ENCODE results near the gene IL4R. TPM values are rescaled to one million over a fixed set of nuclear protein-coding genes. Genes with fewer than 3 reads are reported as not detected.

Gene IL4R
- total and polyA plus RNA-seq, 10 of the 15 experiments (the other 5 are each of a cell fraction or from before 2014, with no cell fraction given) = 2.6 to 70.4 (median 36.6) TPM

DNA sequence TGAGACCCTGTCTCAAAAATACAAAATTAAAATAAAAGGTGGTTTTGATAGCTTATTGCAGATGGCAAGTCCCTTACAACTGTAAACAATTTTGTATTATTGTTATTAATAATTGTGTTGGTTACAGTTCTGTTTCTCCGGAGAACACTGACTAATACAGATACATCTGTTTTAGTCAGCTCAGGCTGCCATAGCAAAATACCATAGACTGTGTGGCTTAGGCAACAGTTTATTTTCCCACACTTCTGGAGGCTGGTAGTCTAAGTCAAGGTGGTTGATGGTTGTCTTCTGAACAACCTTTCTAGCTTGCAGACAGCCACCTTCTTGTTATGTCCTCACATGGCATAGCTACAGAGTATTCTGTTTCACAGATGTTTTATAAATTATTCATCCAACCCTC lies 74.0 kb downstream of the IL4R start (continued):
- TF ChIP-seq ZZZ3 (IDR thresholded peaks at IDR 0.05; ENCODE audit: control insufficient read depth, insufficient read length, low read depth) (no peak), TCF3 (IDR thresholded peaks at IDR 0.05; ENCODE audit: borderline replicate concordance, insufficient read depth, low read depth, low read length) (peak; percentile 38; the same call in 1 of the 2 replicates), BCL11A (IDR thresholded peaks at IDR 0.05; ENCODE audit: low read depth, low read length) (peak; percentile 84), GABPA (IDR thresholded peaks at IDR 0.05; ENCODE audit: low read depth) (peak; percentile 39; the same call in 1 of the 2 replicates), ZBED1 (IDR thresholded peaks at IDR 0.05; ENCODE audit: borderline replicate concordance) (peak; percentile 83; the same call in 1 of the 2 replicates), MEF2B (IDR thresholded peaks at IDR 0.05; ENCODE audit: partially characterized antibody, poor library complexity, severe bottlenecking) (no peak), SMARCA5 (IDR thresholded peaks at IDR 0.05) (no peak), SPI1 (IDR thresholded peaks at IDR 0.05; ENCODE audit: borderline replicate concordance, insufficient read depth, low read depth, low read length) (0 out of 2 replicates have a peak, but pooled peaks have one; percentile 26), RUNX3 (IDR thresholded peaks at IDR 0.05; ENCODE audit: low read length) (peak; percentile 95), SREBF1 (IDR thresholded peaks at IDR 0.05; ENCODE audit: low read length) (no peak), WRNIP1 (IDR thresholded peaks at IDR 0.05; ENCODE audit: borderline replicate concordance, low read depth, low read length) (no peak), PML (IDR thresholded peaks at IDR 0.05; ENCODE audit: low read length) (peak; percentile 34; the same call in 1 of the 2 replicates)

GRCh38 chr16:27389272-27389961 lies 75.6 kb downstream of the IL4R start:
- H3K27me3 ChIP-seq (replicated peaks in 1 of 2; ENCODE audit: control insufficient read depth in 2 of 2, insufficient read depth in 2 of 2, low read length in 1 of 2) = no peaks in the 10 kb centered on the region
- RAD21 ChIA-PET (ENCODE audit: unreplicated experiment) = interaction anchor here (1.0 to 4.0 kb wide), 8 partner anchors 9 to 18 kb away, joined by 3 to 25 read pairs (median 12); partner anchors contain the start of gene IL21R
- FAIRE-seq (peak; percentile 85), DNase-seq (ENCODE audit: low read depth, low spot score) (peak; percentile 84), ATAC-seq (peak; percentile 80)
- no TSS peak for BruUV-seq (replicated peaks)
- no peak overlapping the region for H2AFZ ChIP-seq (ENCODE audit: control insufficient read depth, low read depth, low read length)
- H3K36me3 ChIP-seq (ENCODE audit: control insufficient read depth in 2 of 2, insufficient read depth in 2 of 2, low read length in 1 of 2) = no peaks in the 10 kb centered on the region
- CTCF ChIA-PET = interaction anchor here (1.3 to 2.2 kb wide), 4 partner anchors 12 to 22 kb away, joined by 4 to 18 read pairs (median 8); partner anchors contain the start of gene IL21R
- H3K4me3 ChIP-seq = no peak overlapping the region
- SMC1A ChIA-PET (ENCODE audit: uncharacterized antibody, unreplicated experiment) = interaction anchor here (1.1 to 9.9 kb wide), 8 partner anchors 9 to 147 kb away, joined by 3 to 97 read pairs (median 22); partner anchors contain the start of gene IL21R
- H4K20me1 ChIP-seq (ENCODE audit: control insufficient read depth, insufficient read depth) = no peaks in the 10 kb centered on the region
- peaks cover 30% of the 10 kb centered on the region for H3K4me1 ChIP-seq (ENCODE audit: control insufficient read depth, insufficient read depth, low read length)
- 32% methylated on average over 8 of the region's 8 CpGs for WGBS (ENCODE audit: insufficient coverage, insufficient replicate concordance, low lambda C conversion rate, missing lambda C conversion rate)
- intact Hi-C loops (cut with micrococcal nuclease; ENCODE audit: unreplicated experiment) = loop anchor here (1.0 to 5.0 kb wide), 2 partner anchors 10 to 63 kb away; no protein-coding TSS in a partner anchor
- H3K4me2 ChIP-seq (ENCODE audit: control insufficient read depth, insufficient read depth) = peak overlapping the region; percentile 78
- peak overlapping the region; percentile 45 for H3K27ac ChIP-seq (ENCODE audit: control insufficient read depth, insufficient read depth)
- POLR2A ChIA-PET = interaction anchor here (1.8 to 3.7 kb wide), 4 partner anchors 9 to 15 kb away, joined by 6 to 33 read pairs (median 16); partner anchors contain the start of gene IL21R
- H3K79me2 ChIP-seq (ENCODE audit: control insufficient read depth, insufficient read depth, low read length) = no peaks in the 10 kb centered on the region
- no peak overlapping the region for H3K9ac ChIP-seq (ENCODE audit: control insufficient read depth, insufficient read depth, low read length)
- peaks cover 40% of the 10 kb centered on the region for H3K9me3 ChIP-seq (replicated peaks; ENCODE audit: control insufficient read depth, insufficient read depth, low read length)
- in situ Hi-C loops (cut with MboI) = no loop called here
- TF ChIP-seq RELA (IDR thresholded peaks at IDR 0.05; ENCODE audit: borderline replicate concordance, partially characterized antibody) = peak; percentile 38
- TF ChIP-seq SP1 (IDR thresholded peaks at IDR 0.05; ENCODE audit: low read depth, low read length) = peak; percentile 10
- TF ChIP-seq NFIC (IDR thresholded peaks at IDR 0.05; ENCODE audit: low read depth, low read length) = peak; percentile 95
- no peak for TF ChIP-seq ZBTB40 (IDR thresholded peaks at IDR 0.05; ENCODE audit: borderline replicate concordance)
- no peak for TF ChIP-seq ZSCAN29 (IDR thresholded peaks at IDR 0.05)
- peak; percentile 82 for TF ChIP-seq KLF5 (IDR thresholded peaks at IDR 0.05; ENCODE audit: partially characterized antibody)
- no peak for TF ChIP-seq FOS (IDR thresholded peaks at IDR 0.05; ENCODE audit: borderline replicate concordance, extremely low read depth, insufficient read length)
